CD4-positive, alpha-beta T cell (primary cell): ENCODE data around the gene TPRN. TPM values are rescaled to one million over a fixed set of nuclear protein-coding genes. Genes with fewer than 3 reads are reported as not detected.

Source experiments
- ATAC-seq: fragments of 200-7000 bp; cut with Tn5 transposase; one replicate; pipeline ENCODE4 v1.10.0; 2022; ENCODE audit warnings: mild to moderate bottlenecking; ENCODE audit not compliant: poor library complexity
- CTCF ChIA-PET: fragments of 350-600 bp; sonication (Branson Sonifier 250); formaldehyde crosslinking; loops from one replicate; lab custom pipeline; 2021; ENCODE audit warnings: antibody characterized with exemption, inconsistent platforms; lab: Charles Lee
- POLR2A ChIA-PET: fragments of 350-600 bp; sonication (Branson Sonifier 250); formaldehyde crosslinking; loops from one replicate; lab custom pipeline; 2021; ENCODE audit warnings: antibody characterized with exemption, inconsistent platforms; lab: Charles Lee
- DNase-seq, 14 experiments: peaks; one replicate each; pipeline ENCODE4 v3.0.0-alpha.2; 2013 to 2020; ENCODE audit warnings: mixed read lengths in 2 of 14
- H3K27ac ChIP-seq, 2 donors: one replicate each; pipeline versions ENCODE4 v1.5.1 to v1.7.0; 2013; ENCODE audit warnings: low read length in 2 of 2, low read depth in 1 of 2, mild to moderate bottlenecking in 1 of 2
- H3K27me3 ChIP-seq, 2 experiments: 1 replicate in 1 of 2; 2 replicates in 1 of 2; pipeline versions ENCODE4 v1.6.1 to v1.7.0; 2013; ENCODE audit warnings: low read length in 2 of 2, control low read depth in 1 of 2, mild to moderate bottlenecking in 1 of 2, moderate library complexity in 1 of 2; ENCODE audit not compliant: insufficient read depth in 2 of 2, control insufficient read depth in 1 of 2
- H3K36me3 ChIP-seq: one replicate; pipeline ENCODE4 v1.6.1; 2013; ENCODE audit warnings: low read length, control low read depth; ENCODE audit not compliant: insufficient read depth
- H3K4me1 ChIP-seq: one replicate; pipeline ENCODE4 v1.6.1; 2013; ENCODE audit warnings: low read length, control low read depth; ENCODE audit not compliant: insufficient read depth
- H3K4me3 ChIP-seq: one replicate; pipeline ENCODE4 v1.5.1; 2013; ENCODE audit warnings: mild to moderate bottlenecking, low read length, moderate library complexity
- H3K9me3 ChIP-seq, 2 experiments: 1 replicate in 1 of 2; 2 replicates in 1 of 2; pipeline versions ENCODE4 v1.6.1 to v1.7.0; 2013; ENCODE audit warnings: low read length in 2 of 2, mild to moderate bottlenecking in 2 of 2, control low read depth in 1 of 2, moderate library complexity in 1 of 2; ENCODE audit not compliant: control insufficient read depth in 1 of 2, insufficient read depth in 1 of 2
- H3K27ac Mint-ChIP-seq: one replicate; pipeline ENCODE4 v1.8.0; 2020; ENCODE audit warnings: mixed read lengths
- H3K27me3 Mint-ChIP-seq: one replicate; pipeline ENCODE4 v1.8.0; 2021; ENCODE audit warnings: mixed read lengths
- H3K36me3 Mint-ChIP-seq: one replicate; pipeline ENCODE4 v1.8.0; 2021; ENCODE audit warnings: low read depth, mixed read lengths
- H3K4me1 Mint-ChIP-seq: one replicate; pipeline ENCODE4 v1.8.0; 2021; ENCODE audit warnings: low read depth, mixed read lengths
- H3K4me3 Mint-ChIP-seq: one replicate; pipeline ENCODE4 v1.8.0; 2020; ENCODE audit warnings: mild to moderate bottlenecking, mixed read lengths
- H3K9me3 Mint-ChIP-seq: one replicate; pipeline ENCODE4 v1.8.0; 2020; ENCODE audit warnings: mixed read lengths
- CTCF ChIP-seq: fragments of 200-600 bp; IDR thresholded peaks from one replicate; pipeline ENCODE4 v1.8.0; 2022; ENCODE audit warnings: antibody characterized with exemption, mild to moderate bottlenecking
- intact Hi-C, 2 experiments: fragments of 100-400 bp; cut with DNase I in 1 of 2; cut with micrococcal nuclease in 1 of 2; formaldehyde crosslinking; loops; one replicate each; pipeline versions ENCODE4 v1.15.1 to v1.9.0; 2023 to 2025; cut with DNase I, micrococcal nuclease
- total RNA-seq, 174 experiments: library from RNA in 2 of 174; stranded (reverse) in 2 of 174; gene quantifications; one replicate each; pipeline ENCODE4 v1.2.3 and lab custom pipeline; 2021 to 2026

Gene TPRN
- total RNA-seq, 2 experiments from 2014 or later: 6.1 to 8.6 TPM

DNA sequence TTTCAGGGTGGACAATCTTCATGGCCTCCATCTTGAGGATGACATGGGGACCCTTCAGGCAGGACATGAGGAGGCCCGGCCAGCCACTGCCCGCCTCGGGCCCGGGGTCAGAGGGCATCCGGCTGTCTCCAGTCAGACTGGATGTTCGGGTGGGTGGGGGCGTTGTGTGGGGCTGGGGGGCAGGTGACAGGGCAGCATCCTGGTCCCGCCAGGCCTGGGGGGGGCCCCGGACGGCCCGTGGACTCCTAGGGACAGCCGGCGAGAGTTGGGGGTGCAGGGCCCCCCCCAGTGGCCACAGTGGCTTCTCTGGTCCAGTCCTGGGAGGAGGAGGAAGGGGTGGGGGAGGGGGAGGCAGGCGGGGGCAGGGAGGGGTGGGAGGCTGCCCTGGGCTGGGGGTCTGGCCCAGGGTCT lies 20.6 kb upstream of the TPRN start:
- Mint-ChIP-seq H3K4me3 (peak overlapping the region; percentile 65), H3K9me3 (no peaks in the 10 kb centered on the region), H3K36me3 (no peaks in the 10 kb centered on the region), H3K27me3 (no peaks in the 10 kb centered on the region), H3K4me1 (peaks cover 13% of the 10 kb centered on the region), H3K27ac (no peak overlapping the region)
- ChIA-PET CTCF (no interaction called here), POLR2A (interaction anchor here (3.9 kb wide), 1 partner anchor 16 kb away, joined by 22 read pairs; the partner anchor contains the start of genes NDOR1 and TMEM203)
- H3K4me3 ChIP-seq: no peak overlapping the region
- DNase-seq: no peak
- H3K27ac ChIP-seq: no peak overlapping the region
- no peak for ATAC-seq
- no peaks in the 10 kb centered on the region for H3K27me3 ChIP-seq
- no peaks in the 10 kb centered on the region for H3K36me3 ChIP-seq
- no peaks in the 10 kb centered on the region for H3K9me3 ChIP-seq
- no peak for TF ChIP-seq CTCF
- peaks cover 29% of the 10 kb centered on the region for H3K4me1 ChIP-seq
- intact Hi-C loops: loop anchor here in 1 of 2 experiments (5.0 kb wide), 1 partner anchor 434 kb away; no protein-coding TSS in a partner anchor

GRCh38 chr9:137220317-137221094 lies 20.0 kb upstream of the TPRN start:
- DNase-seq: no peak
- TF ChIP-seq CTCF: no peak

DNA sequence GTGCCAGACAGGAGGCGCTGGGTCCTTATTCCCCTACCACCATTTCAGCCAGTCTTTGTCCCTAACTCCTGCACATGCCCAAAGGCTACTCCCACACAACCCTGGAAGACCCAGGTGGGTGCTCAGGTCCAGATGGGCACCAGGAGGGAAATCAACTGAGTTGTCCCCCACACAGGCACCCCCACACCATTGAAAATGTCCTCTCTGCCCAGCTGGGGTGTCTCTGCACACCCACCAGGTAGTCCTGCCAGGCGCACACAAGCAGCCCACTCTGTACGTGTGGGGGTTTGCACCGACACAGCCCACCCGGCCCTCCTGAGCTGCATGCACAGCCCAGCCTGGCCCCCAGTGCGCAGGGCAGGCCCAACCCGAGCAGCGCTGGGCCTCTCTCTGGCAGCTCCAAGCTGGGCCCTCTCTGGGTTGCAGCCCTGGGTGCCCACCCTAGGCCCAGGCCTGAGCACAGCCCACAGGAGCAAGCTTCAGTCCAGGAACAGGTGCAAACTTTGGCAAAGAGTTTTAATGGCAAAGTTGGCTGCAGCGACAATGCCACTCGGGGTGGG lies 19.3 kb upstream of the TPRN start:
- Mint-ChIP-seq H3K9me3 (no peaks in the 10 kb centered on the region), H3K4me3 (no peak overlapping the region), H3K27me3 (no peaks in the 10 kb centered on the region), H3K27ac (no peak overlapping the region), H3K4me1 (peaks cover 13% of the 10 kb centered on the region), H3K36me3 (no peaks in the 10 kb centered on the region)
- no peak overlapping the region for H3K4me3 ChIP-seq
- no peak for DNase-seq
- no peaks in the 10 kb centered on the region for H3K9me3 ChIP-seq
- TF ChIP-seq CTCF: no peak
- CTCF ChIA-PET: no interaction called here
- POLR2A ChIA-PET: interaction anchor here (1.0 to 1.1 kb wide), 2 partner anchors 16 to 134 kb away, joined by 3 to 4 read pairs; no protein-coding TSS in a partner anchor
- intact Hi-C loops: loop anchor here in 1 of 2 experiments (5.0 kb wide), 1 partner anchor 433 kb away; no protein-coding TSS in a partner anchor
- ATAC-seq: no peak
- no peak overlapping the region for H3K27ac ChIP-seq
- H3K27me3 ChIP-seq: no peaks in the 10 kb centered on the region
- peaks cover 25% of the 10 kb centered on the region for H3K4me1 ChIP-seq
- H3K36me3 ChIP-seq: peaks cover 2% of the 10 kb centered on the region

More at GRCh38 chr9:137220317-137221094, 20.0 kb upstream of the TPRN start:
- CTCF ChIA-PET: no interaction called here
- no peak overlapping the region for H3K27ac ChIP-seq
- H3K36me3 ChIP-seq: peaks cover under 1% of the 10 kb centered on the region
- ATAC-seq: no peak
- H3K36me3 Mint-ChIP-seq: no peaks in the 10 kb centered on the region
- no peak overlapping the region for H3K4me3 ChIP-seq
- H3K9me3 ChIP-seq: no peaks in the 10 kb centered on the region
- peak overlapping the region; percentile 65 for H3K4me3 Mint-ChIP-seq
- H3K27ac Mint-ChIP-seq: no peak overlapping the region
- POLR2A ChIA-PET: interaction anchor here (1.0 kb wide), 1 partner anchor 16 kb away, joined by 4 read pairs; no protein-coding TSS in a partner anchor
- H3K9me3 Mint-ChIP-seq: no peaks in the 10 kb centered on the region
- H3K4me1 Mint-ChIP-seq: peaks cover 13% of the 10 kb centered on the region
- intact Hi-C loops: loop anchor here in 1 of 2 experiments (5.0 kb wide), 1 partner anchor 433 kb away; no protein-coding TSS in a partner anchor
- no peaks in the 10 kb centered on the region for H3K27me3 Mint-ChIP-seq
- H3K4me1 ChIP-seq: peaks cover 29% of the 10 kb centered on the region
- no peaks in the 10 kb centered on the region for H3K27me3 ChIP-seq
